DOHH2 (cell line): ENCODE data around the gene FCHSD2.

Experiments
- CTCF ChIP-seq: fragments of 200-600 bp; sonication (generic); IDR thresholded peaks from one replicate; pipeline ENCODE4 v1.5.1; 2014; ENCODE audit warnings: antibody characterized with exemption, mild to moderate bottlenecking, low read depth, low read length; ENCODE audit not compliant: poor library complexity, severe bottlenecking
- EZH2phosphoT487 ChIP-seq: fragments of 200-600 bp; sonication (generic); IDR thresholded peaks from 2 replicates; pipeline ENCODE4 v1.6.1; 2017; ENCODE audit warnings: borderline replicate concordance, mild to moderate bottlenecking, antibody characterized with exemption, low read length, moderate library complexity, mixed read lengths

DNA sequence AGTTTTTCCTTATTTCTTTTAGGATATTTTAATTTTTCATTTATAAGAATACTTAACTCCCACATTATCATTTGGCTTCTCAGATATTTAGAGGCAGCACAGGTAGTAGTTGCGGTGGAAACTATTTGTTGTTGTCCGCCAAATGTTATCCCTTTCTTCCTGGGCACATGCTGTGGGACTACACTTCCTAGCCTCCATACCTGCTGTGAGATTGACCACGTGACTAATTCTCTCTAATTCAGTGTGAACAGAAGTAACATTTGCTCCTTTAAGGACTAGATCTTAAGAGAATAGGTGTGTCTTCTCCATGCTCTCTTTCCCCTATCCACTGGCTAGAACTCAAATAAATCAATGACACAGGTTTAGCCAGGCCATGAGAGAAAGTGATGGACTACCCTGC is 191.4 kb downstream of the FCHSD2 start:
- no peak for TF ChIP-seq CTCF
- no peak for TF ChIP-seq EZH2phosphoT487
